IPS DF 19.7 (cell line): Measurements from ENCODE around the gene KTN1.

Experiments used
- DNase-seq: peaks from one replicate; pipeline ENCODE4 v3.0.0-alpha.2; 2013; ENCODE audit warnings: low read depth, low spot score

KTN1 gene, protein sequence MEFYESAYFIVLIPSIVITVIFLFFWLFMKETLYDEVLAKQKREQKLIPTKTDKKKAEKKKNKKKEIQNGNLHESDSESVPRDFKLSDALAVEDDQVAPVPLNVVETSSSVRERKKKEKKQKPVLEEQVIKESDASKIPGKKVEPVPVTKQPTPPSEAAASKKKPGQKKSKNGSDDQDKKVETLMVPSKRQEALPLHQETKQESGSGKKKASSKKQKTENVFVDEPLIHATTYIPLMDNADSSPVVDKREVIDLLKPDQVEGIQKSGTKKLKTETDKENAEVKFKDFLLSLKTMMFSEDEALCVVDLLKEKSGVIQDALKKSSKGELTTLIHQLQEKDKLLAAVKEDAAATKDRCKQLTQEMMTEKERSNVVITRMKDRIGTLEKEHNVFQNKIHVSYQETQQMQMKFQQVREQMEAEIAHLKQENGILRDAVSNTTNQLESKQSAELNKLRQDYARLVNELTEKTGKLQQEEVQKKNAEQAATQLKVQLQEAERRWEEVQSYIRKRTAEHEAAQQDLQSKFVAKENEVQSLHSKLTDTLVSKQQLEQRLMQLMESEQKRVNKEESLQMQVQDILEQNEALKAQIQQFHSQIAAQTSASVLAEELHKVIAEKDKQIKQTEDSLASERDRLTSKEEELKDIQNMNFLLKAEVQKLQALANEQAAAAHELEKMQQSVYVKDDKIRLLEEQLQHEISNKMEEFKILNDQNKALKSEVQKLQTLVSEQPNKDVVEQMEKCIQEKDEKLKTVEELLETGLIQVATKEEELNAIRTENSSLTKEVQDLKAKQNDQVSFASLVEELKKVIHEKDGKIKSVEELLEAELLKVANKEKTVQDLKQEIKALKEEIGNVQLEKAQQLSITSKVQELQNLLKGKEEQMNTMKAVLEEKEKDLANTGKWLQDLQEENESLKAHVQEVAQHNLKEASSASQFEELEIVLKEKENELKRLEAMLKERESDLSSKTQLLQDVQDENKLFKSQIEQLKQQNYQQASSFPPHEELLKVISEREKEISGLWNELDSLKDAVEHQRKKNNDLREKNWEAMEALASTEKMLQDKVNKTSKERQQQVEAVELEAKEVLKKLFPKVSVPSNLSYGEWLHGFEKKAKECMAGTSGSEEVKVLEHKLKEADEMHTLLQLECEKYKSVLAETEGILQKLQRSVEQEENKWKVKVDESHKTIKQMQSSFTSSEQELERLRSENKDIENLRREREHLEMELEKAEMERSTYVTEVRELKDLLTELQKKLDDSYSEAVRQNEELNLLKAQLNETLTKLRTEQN (N-terminal part only)

GRCh38 chr14:55579724-55580469, at the start of gene KTN1:
TSS of gene KTN1 (plus strand) at chr14:55580207. CDS start at chr14:55612049, 31,842 bp downstream.
- no peak for DNase-seq

GRCh38 chr14:55530464-55530863, 49.5 kb upstream of the KTN1 start:
- no peak for DNase-seq

GRCh38 chr14:55532645-55533344, 47.2 kb upstream of the KTN1 start:
- no peak for DNase-seq

- DNase-seq = no peak
These were observed 46.0 kb upstream of the KTN1 start for GRCh38 chr14:55533960-55534359.

DNA sequence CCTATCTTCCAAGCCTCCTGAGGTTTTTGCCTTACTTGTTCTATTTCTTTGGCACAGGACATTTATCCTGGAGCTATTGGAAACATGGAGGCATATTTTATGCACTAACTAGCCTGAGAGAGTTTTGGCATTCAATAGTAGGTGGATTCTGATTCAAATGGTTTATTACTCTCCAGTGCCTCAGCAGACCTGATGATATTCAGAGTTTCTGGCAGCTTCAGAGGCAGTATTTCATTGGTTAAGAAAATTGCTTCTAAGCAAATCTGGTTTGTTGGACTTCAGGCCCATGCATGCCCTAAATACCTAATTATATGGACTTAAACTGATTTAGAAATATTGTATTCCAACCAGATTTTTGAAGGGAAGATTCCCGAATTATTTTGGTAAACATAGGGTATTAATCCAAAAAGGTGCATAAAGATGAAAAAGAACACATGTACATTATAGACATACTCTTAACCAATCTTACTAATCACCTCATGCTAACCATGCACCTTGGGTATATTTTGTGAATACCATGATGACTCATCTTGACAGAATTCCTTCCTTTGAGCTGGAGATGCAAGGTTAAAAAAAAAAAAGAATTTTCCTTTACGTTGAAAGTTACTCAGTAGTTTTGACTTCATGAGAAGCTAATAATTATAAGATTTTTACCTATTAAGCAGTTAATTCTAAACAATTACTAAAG, 44.3 kb upstream of the KTN1 start:
- no peak for DNase-seq

- no peak for DNase-seq
These were observed 43.8 kb upstream of the KTN1 start for GRCh38 chr14:55536204-55536708.

DNA sequence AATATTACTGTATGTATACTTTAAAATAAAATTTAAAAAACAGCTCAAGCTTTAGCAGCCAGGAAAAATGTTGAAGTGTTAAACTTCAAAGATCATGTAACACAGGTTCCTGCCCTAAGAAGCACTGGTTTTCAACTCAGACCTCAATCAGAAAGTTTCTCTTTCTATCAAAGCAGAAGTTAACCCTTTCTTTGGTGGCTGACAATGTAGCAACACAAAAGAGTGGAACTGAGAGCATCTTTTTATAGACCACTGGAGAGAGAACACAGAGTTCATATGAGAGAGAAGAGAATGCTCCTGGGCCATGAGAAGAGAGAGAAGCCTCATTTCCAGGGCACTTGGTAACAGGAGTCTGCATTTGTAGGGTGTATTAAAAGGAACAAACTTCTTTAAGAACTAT, 42.2 kb upstream of the KTN1 start:
- DNase-seq = no peak

GRCh38 chr14:55539975-55540374, 40.0 kb upstream of the KTN1 start:
- DNase-seq = no peak

DNA sequence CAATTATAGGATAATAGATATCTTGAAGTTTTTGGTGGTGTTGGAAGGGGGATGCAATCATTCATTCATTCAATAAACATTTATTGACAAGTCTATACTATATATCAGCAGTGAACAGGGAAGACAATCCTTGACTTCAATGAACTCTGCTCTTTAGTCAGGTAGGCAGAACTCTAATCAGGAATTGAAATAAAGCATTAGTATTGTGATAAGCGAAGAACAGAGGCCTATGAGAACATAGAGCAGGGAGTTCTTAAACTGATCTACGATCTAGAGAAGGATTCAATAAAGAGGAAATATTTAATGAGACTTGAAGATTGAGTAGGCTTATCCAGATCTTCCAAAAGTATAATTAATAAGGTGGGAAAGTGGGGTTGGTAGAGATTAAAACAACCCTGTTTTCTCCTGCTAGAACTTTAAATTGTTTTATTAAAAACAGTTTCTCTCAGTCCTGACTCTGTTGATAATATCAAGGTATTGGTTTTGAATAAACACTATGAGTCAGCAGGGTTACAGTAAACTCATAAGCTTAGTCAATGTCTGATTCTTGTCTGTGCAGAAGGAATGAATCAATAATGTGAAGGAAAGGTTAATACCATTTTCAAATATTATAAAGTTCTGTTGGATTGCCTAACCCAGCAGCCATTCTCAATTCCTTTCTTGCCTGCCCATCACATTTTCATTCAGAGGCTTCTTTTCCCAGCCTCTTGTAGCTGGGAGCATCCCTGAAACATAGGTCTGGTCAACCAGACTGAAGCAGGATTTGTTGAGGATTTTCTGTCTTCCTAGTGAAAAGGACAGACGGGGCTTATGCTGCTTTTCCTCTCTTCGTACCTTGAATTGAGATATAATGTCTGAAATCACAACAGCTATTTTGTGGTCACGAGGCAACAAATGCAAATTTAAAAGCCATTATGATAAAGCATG, 38.9 kb upstream of the KTN1 start:
- DNase-seq = no peak

DNA sequence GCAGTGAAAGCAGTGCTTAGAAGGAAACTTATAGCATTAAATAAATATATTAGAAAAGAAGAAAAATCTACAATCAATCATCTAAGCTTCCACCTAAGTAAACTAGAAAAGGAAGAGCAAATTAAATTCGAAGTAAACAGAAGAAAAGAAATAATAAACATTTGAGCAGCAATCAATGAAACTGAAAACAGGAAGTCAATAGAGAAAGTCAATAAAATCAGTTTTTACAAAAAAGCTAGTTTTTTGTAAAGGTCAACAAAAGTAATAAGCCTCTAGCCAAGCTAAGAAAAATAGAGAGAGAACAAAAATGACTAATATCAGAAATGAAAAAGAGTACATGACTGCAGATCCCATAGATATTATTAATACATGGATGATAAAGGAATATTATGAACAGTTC, 34.2 kb upstream of the KTN1 start:
- no peak for DNase-seq

- DNase-seq = no peak
These were observed 33.7 kb upstream of the KTN1 start for GRCh38 chr14:55546212-55546874.

DNA sequence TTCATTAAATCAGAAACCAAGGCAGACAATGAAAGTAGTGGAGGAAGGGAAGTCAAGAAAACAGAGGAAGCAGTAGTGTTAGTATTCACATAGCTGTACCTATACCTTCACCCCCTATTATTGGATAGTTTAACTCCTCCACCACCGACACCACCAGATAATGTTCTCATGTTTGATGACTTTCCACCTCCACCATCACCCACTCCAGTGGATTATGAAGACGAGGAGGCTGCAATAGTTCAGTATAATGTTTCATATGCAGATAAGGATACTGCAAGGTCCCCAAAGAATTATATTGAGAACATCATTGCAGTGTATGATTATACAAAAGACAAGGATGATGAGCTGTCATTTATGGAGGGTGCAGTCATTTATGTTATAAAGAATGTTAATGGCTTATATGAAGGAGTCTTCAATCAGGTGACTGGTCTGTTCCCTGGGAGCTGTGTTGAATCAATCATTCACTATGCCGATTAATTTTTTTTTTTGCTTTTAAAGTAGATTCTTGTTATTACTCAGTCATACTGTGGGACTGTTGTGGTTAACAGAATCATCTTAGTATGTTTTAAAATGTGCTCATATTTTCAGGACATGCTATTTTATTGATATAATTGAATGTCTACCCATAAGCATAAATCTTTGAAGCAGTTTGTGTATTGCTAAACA, 32.2 kb upstream of the KTN1 start:
- no peak for DNase-seq

DNA sequence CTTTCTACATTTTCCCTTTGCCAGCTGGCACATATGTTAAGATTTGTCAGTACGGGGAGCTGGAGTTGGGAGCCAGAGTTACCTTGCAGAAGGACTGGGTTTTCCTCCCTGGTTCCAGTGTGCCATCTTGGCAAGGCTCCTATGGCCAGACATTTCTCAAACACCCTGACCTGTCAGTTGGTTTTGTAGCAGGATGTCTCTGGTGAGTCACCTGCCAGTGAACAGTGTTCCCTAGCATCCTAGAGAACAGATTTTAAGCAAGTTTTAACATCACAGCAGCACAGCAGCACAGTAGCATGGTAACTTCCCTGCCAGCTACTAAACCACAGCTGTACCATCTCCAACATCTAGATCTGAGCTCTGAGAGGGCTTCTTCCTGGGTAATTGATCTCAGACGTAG, 26.2 kb upstream of the KTN1 start:
- DNase-seq = no peak

GRCh38 chr14:55556929-55557623, 22.9 kb upstream of the KTN1 start:
- DNase-seq = no peak

GRCh38 chr14:55562135-55562534, 17.9 kb upstream of the KTN1 start:
- no peak for DNase-seq

DNA sequence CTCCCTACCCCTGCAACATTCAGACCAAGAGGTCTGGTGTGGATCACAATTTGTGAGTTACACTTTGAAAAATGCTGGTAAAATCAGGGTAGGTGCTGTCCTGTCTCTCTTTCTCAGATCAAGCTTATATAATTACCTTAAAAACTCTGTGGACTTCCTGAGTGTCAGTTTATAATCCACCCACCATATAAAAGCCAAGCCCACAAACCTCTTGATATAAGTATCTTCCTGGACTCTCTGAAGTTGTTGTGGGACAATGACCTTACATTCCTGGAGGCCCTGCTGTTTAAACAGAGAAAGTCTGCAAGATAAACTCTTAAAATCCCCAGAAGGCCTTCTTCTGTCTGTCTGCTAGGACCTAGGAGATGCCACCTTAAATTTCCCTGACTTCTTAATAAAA, 11.4 kb upstream of the KTN1 start:
- DNase-seq = no peak
